ENCODE results near the gene NIBAN1. TPM values are rescaled to one million over a fixed set of nuclear protein-coding genes. Genes with fewer than 3 reads are reported as not detected.

NIBAN1 gene
- total and polyA plus RNA-seq, 9 of the 15 experiments (the other 6 are each of a cell fraction or from before 2014, with no cell fraction given): 1.5 to 26.6 (median 16.2) TPM

DNA sequence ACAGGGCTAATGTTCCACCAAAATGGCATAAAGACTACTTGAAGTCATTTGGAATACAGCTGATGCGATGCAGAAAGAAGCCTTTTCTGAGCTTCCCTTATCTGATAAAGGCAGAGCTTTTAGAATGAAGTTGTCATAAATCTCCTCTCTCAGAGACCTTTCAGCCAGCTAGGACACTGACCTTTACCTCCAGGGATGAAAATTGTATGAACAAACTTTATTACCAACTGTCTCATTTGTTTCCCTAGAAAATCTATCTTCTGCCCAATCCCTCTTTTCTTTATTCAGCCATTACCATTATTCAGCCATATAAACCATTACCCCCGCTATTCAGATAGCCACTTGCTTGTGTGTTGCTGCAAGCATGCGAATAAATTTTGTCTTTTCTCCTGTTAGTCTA lies 41.3 kb upstream of the NIBAN1 start (continued):
- TF ChIP-seq CHCHD3 (CRISPR knock-in tag; IDR thresholded peaks at IDR 0.05) (no peak), CTBP1 (IDR thresholded peaks at IDR 0.05; ENCODE audit: borderline replicate concordance) (peak; percentile 29; the same call in 1 of the 2 replicates), NR2C1 (IDR thresholded peaks at IDR 0.05) (no peak), NR2C1 (tag; IDR thresholded peaks at IDR 0.05) (no peak)

DNA sequence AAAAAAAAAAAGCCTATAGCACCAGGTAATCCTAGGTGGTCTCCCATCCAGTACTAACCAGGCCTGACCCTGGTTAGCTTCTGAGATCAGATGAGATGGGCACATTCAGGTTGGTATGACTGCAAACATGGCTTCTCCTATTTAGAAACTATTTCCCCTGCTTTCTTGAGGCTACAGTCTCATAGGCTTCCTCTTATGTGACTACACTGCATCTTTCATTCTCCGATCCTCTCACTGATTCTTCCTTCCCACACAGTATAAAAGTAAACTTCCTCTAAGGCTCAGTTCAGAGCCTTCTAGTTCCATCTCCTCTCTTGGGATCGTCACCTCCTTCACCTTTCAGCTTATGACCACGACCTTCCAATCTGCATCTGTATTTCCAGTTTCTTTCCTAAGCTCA lies 40.6 kb upstream of the NIBAN1 start:
- FAIRE-seq (no peak), DNase-seq (ENCODE audit: extremely low read depth in 1 of 4, low spot score in 3 of 4) (no peak), ATAC-seq (no peak)
- Histone ChIP-seq H3K27ac (ENCODE audit: extremely low read depth, low read depth, low read length) (no peak overlapping the region), H3K4me1 (replicated peaks in 1 of 2; ENCODE audit: control insufficient read depth in 2 of 2, insufficient read depth in 2 of 2, low read length in 2 of 2) (peaks cover 0 to 25% of the 10 kb centered on the region in 2 experiments; a peak in 3 of 5 replicates), H3K9ac (ENCODE audit: insufficient read depth in 1 of 2, low read depth in 2 of 2, low read length in 2 of 2) (no peak overlapping the region), H3K36me3 (ENCODE audit: control insufficient read depth, insufficient read depth, low read length) (no peaks in the 10 kb centered on the region), H3K9me3 (replicated peaks; ENCODE audit: control insufficient read depth, insufficient read depth, low read depth, low read length) (no peaks in the 10 kb centered on the region), H2AFZ (ENCODE audit: low read depth, low read length) (no peak overlapping the region), H3K27me3 (ENCODE audit: control insufficient read depth in 2 of 2, insufficient read depth in 2 of 2, low read length in 2 of 2) (no peaks in the 10 kb centered on the region), H4K20me1 (replicated peaks; ENCODE audit: control insufficient read depth, insufficient read depth, low read length) (no peaks in the 10 kb centered on the region), H3K4me2 (ENCODE audit: insufficient read depth, low read length) (no peak overlapping the region), H3K9me1 (ENCODE audit: control insufficient read depth, insufficient read depth, low read length) (no peaks in the 10 kb centered on the region), H3K79me2 (ENCODE audit: control insufficient read depth, insufficient read depth, low read length) (no peaks in the 10 kb centered on the region), H3K4me3 (no peak overlapping the region)
- WGBS (ENCODE audit: insufficient coverage, low coverage, missing lambda C conversion rate): 25% methylated on average over 3 of the region's 3 CpGs
- ChIA-PET CTCF (ENCODE audit: low intra/inter-chr PET ratio) (no interaction called here), POLR2A (interaction anchor here (0.7 to 1.1 kb wide), 4 partner anchors 9 to 1414 kb away, joined by 3 read pairs; no protein-coding TSS in a partner anchor)
- no TSS peak for BruUV-seq (replicated peaks)
- in situ Hi-C loops (cut with MboI) (no loop called here), intact Hi-C loops (cut with micrococcal nuclease) (no loop called here)
- TF ChIP-seq, protein P1, sequence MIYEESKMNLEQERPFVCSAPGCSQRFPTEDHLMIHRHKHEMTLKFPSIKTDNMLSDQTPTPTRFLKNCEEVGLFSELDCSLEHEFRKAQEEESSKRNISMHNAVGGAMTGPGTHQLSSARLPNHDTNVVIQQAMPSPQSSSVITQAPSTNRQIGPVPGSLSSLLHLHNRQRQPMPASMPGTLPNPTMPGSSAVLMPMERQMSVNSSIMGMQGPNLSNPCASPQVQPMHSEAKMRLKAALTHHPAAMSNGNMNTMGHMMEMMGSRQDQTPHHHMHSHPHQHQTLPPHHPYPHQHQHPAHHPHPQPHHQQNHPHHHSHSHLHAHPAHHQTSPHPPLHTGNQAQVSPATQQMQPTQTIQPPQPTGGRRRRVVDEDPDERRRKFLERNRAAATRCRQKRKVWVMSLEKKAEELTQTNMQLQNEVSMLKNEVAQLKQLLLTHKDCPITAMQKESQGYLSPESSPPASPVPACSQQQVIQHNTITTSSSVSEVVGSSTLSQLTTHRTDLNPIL (CRISPR knock-in tag; IDR thresholded peaks at IDR 0.05): no peak
- TF ChIP-seq, protein P2, sequence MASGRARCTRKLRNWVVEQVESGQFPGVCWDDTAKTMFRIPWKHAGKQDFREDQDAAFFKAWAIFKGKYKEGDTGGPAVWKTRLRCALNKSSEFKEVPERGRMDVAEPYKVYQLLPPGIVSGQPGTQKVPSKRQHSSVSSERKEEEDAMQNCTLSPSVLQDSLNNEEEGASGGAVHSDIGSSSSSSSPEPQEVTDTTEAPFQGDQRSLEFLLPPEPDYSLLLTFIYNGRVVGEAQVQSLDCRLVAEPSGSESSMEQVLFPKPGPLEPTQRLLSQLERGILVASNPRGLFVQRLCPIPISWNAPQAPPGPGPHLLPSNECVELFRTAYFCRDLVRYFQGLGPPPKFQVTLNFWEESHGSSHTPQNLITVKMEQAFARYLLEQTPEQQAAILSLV (tag; IDR thresholded peaks at IDR 0.05): no peak
- TF ChIP-seq ZNF324 (CRISPR knock-in tag; IDR thresholded peaks at IDR 0.05) (no peak), NFRKB (IDR thresholded peaks at IDR 0.05; ENCODE audit: low read depth) (no peak), CBX1 (IDR thresholded peaks at IDR 0.05; ENCODE audit: low read depth) (no peak), ZNF282 (CRISPR knock-in tag; IDR thresholded peaks at IDR 0.05) (no peak), ZNF184 (CRISPR knock-in tag; IDR thresholded peaks at IDR 0.05) (no peak), ZNF699 (CRISPR knock-in tag; IDR thresholded peaks at IDR 0.05; ENCODE audit: insufficient replicate concordance) (no peak), ZNF583 (CRISPR knock-in tag; IDR thresholded peaks at IDR 0.05) (no peak), MIER1 (IDR thresholded peaks at IDR 0.05; ENCODE audit: low read depth) (no peak), MTA1 (IDR thresholded peaks at IDR 0.05; ENCODE audit: borderline replicate concordance) (no peak)
- TF ChIP-seq, protein P3, sequence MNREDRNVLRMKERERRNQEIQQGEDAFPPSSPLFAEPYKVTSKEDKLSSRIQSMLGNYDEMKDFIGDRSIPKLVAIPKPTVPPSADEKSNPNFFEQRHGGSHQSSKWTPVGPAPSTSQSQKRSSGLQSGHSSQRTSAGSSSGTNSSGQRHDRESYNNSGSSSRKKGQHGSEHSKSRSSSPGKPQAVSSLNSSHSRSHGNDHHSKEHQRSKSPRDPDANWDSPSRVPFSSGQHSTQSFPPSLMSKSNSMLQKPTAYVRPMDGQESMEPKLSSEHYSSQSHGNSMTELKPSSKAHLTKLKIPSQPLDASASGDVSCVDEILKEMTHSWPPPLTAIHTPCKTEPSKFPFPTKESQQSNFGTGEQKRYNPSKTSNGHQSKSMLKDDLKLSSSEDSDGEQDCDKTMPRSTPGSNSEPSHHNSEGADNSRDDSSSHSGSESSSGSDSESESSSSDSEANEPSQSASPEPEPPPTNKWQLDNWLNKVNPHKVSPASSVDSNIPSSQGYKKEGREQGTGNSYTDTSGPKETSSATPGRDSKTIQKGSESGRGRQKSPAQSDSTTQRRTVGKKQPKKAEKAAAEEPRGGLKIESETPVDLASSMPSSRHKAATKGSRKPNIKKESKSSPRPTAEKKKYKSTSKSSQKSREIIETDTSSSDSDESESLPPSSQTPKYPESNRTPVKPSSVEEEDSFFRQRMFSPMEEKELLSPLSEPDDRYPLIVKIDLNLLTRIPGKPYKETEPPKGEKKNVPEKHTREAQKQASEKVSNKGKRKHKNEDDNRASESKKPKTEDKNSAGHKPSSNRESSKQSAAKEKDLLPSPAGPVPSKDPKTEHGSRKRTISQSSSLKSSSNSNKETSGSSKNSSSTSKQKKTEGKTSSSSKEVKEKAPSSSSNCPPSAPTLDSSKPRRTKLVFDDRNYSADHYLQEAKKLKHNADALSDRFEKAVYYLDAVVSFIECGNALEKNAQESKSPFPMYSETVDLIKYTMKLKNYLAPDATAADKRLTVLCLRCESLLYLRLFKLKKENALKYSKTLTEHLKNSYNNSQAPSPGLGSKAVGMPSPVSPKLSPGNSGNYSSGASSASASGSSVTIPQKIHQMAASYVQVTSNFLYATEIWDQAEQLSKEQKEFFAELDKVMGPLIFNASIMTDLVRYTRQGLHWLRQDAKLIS (CRISPR knock-in tag; IDR thresholded peaks at IDR 0.05): no peak

All from K562 (cell line).